ENCODE data around the gene CNTF.
A peak's percentile ranks its signal among the peaks of the same experiment; 100 is the strongest.

The CNTF gene

GRCh38 chr11:58606930-58607714 is 15.3 kb upstream of the CNTF start:
- DNase-seq (ENCODE audit: low read depth in 2 of 2): no peak

GRCh38 chr11:58608331-58608730 is 14.1 kb upstream of the CNTF start:
- DNase-seq (ENCODE audit: low read depth in 2 of 2): no peak

- no peak for DNase-seq (ENCODE audit: low read depth in 2 of 2)
These were observed 12.7 kb upstream of the CNTF start for GRCh38 chr11:58609723-58610122.

- DNase-seq (ENCODE audit: low read depth in 2 of 2): no peak
These were observed 9.2 kb upstream of the CNTF start for GRCh38 chr11:58613228-58613627.

- no peak for DNase-seq (ENCODE audit: low read depth in 2 of 2)
These were observed 6.9 kb upstream of the CNTF start for GRCh38 chr11:58615559-58615958.

- DNase-seq (ENCODE audit: low read depth in 2 of 2): peak; percentile 70 to 71
These were observed 5.9 kb upstream of the CNTF start for GRCh38 chr11:58616594-58616993.

GRCh38 chr11:58617976-58618557 is 4.4 kb upstream of the CNTF start:
- no peak for DNase-seq (ENCODE audit: low read depth in 2 of 2)

- DNase-seq (ENCODE audit: low read depth in 2 of 2): no peak
These were observed 741 bp upstream of the CNTF start for GRCh38 chr11:58621586-58622262.

- no peak for DNase-seq (ENCODE audit: low read depth in 2 of 2)
These were observed 2.6 kb downstream of the CNTF start for GRCh38 chr11:58625086-58625485.

- no peak for DNase-seq (ENCODE audit: low read depth in 2 of 2)
These were observed 3.5 kb downstream of the CNTF start for GRCh38 chr11:58625826-58626460.

GRCh38 chr11:58626934-58627483 is 4.5 kb downstream of the CNTF start:
- no peak for DNase-seq (ENCODE audit: low read depth in 2 of 2)

- no peak for DNase-seq (ENCODE audit: low read depth in 2 of 2)
These were observed 6.0 kb downstream of the CNTF start for GRCh38 chr11:58628446-58628845.

GRCh38 chr11:58629857-58630256 is 7.4 kb downstream of the CNTF start:
- DNase-seq (ENCODE audit: low read depth in 2 of 2): peak; percentile 9 to 22

- DNase-seq (ENCODE audit: low read depth in 2 of 2): no peak
These were observed 8.9 kb downstream of the CNTF start for GRCh38 chr11:58631378-58631777.

- DNase-seq (ENCODE audit: low read depth in 2 of 2): no peak
These were observed 10.0 kb downstream of the CNTF start for GRCh38 chr11:58632510-58632909.

- no peak for DNase-seq (ENCODE audit: low read depth in 2 of 2)
These were observed 14.1 kb downstream of the CNTF start for GRCh38 chr11:58636587-58636986.

- DNase-seq (ENCODE audit: low read depth in 2 of 2): no peak
These were observed 14.9 kb downstream of the CNTF start for GRCh38 chr11:58637371-58637770.

- DNase-seq (ENCODE audit: low read depth in 2 of 2): no peak
These were observed 16.6 kb downstream of the CNTF start for GRCh38 chr11:58639103-58639502.

- DNase-seq (ENCODE audit: low read depth in 2 of 2): no peak
These were observed 17.2 kb downstream of the CNTF start for GRCh38 chr11:58639669-58640068.

GRCh38 chr11:58640386-58641023 is 18.0 kb downstream of the CNTF start:
- DNase-seq (ENCODE audit: low read depth in 2 of 2): no peak

GRCh38 chr11:58641341-58641740 is 18.9 kb downstream of the CNTF start:
- no peak for DNase-seq (ENCODE audit: low read depth in 2 of 2)
